HEK293 (cell line): ENCODE data around the gene ETDC.

ENCODE experiments used
- CTCF ChIA-PET: fragments of 350-600 bp; formaldehyde crosslinking; extraction: SDS; loops from one replicate; lab custom pipeline; 2021; ENCODE audit warnings: antibody characterized with exemption; lab: Yijun Ruan, JAX
- POLR2A ChIA-PET: fragments of 300-600 bp; formaldehyde crosslinking; extraction: SDS; loops from one replicate; lab custom pipeline; 2020; ENCODE audit warnings: antibody characterized with exemption, inconsistent platforms; lab: Yijun Ruan, JAX
- H3K27ac ChIP-seq: fragments of 200-500 bp; sonication (Bioruptor generic); 2 replicates; pipeline ENCODE4 v1.5.1; 2014; ENCODE audit warnings: low read depth, low read length, control low read depth, inconsistent platforms; ENCODE audit errors: extremely low read depth
- H3K36me3 ChIP-seq, 2 experiments: fragments of 200-500 bp in 1 of 2; sonication (Bioruptor generic) in 1 of 2; 1 replicate in 1 of 2; 2 replicates in 1 of 2; pipeline ENCODE4 v1.5.1; 2014 to 2017; ENCODE audit warnings: inconsistent platforms in 2 of 2, low read length in 2 of 2; ENCODE audit not compliant: control insufficient read depth in 2 of 2, insufficient read depth in 1 of 2
- H3K4me1 ChIP-seq: fragments of 200-500 bp; sonication (Bioruptor generic); 2 replicates; pipeline ENCODE4 v1.5.1; 2014; ENCODE audit warnings: mild to moderate bottlenecking, low read length, inconsistent platforms; ENCODE audit not compliant: control insufficient read depth, insufficient read depth
- H3K4me3 ChIP-seq: 2 replicates; pipeline ENCODE4 v1.5.1; 2011; ENCODE audit warnings: low read depth, mild to moderate bottlenecking, control low read depth, low read length, moderate library complexity
- H3K9me3 ChIP-seq: fragments of 200-500 bp; sonication (Bioruptor generic); 2 replicates; pipeline ENCODE4 v1.5.1; 2014; ENCODE audit warnings: low read depth, low read length, inconsistent platforms; ENCODE audit not compliant: control insufficient read depth, insufficient read depth
- KLF1 ChIP-seq: fragments of 450-650 bp; formaldehyde crosslinking; IDR thresholded peaks from 2 replicates; pipeline ENCODE4 v1.5.1; 2016; ENCODE audit warnings: missing biosample characterization, missing genetic modification characterization
- KLF8 ChIP-seq: fragments of 450-650 bp; formaldehyde crosslinking; IDR thresholded peaks from 2 replicates; pipeline ENCODE4 v1.5.1; 2016; ENCODE audit warnings: missing biosample characterization, missing genetic modification characterization
- MEIS1 ChIP-seq: sonication (generic); formaldehyde crosslinking; IDR thresholded peaks from 2 replicates; pipeline ENCODE4 v1.8.1; 2022; ENCODE audit warnings: missing genetic modification reagents, mild to moderate bottlenecking, borderline replicate concordance
- PRDM1 ChIP-seq: fragments of 450-650 bp; formaldehyde crosslinking; IDR thresholded peaks from 2 replicates; pipeline ENCODE4; 2016; ENCODE audit warnings: missing biosample characterization, missing genetic modification characterization
- PRDM6 ChIP-seq: fragments of 450-650 bp; formaldehyde crosslinking; IDR thresholded peaks from 2 replicates; pipeline ENCODE4 v1.5.1; 2017; ENCODE audit warnings: missing biosample characterization, missing genetic modification characterization
- SCRT2 ChIP-seq: fragments of 450-650 bp; formaldehyde crosslinking; IDR thresholded peaks from 2 replicates; pipeline ENCODE4 v1.5.1; 2016; ENCODE audit warnings: missing biosample characterization, missing genetic modification characterization
- YY2 ChIP-seq: fragments of 450-650 bp; formaldehyde crosslinking; IDR thresholded peaks from 2 replicates; pipeline ENCODE4 v1.5.1; 2016; ENCODE audit warnings: missing biosample characterization, missing genetic modification characterization
- ZBTB1 ChIP-seq: fragments of 450-650 bp; formaldehyde crosslinking; IDR thresholded peaks from 2 replicates; pipeline ENCODE4 v1.5.1; 2016; ENCODE audit warnings: missing biosample characterization, missing genetic modification characterization
- ZBTB17 ChIP-seq: fragments of 450-650 bp; formaldehyde crosslinking; IDR thresholded peaks from 2 replicates; pipeline ENCODE4 v1.5.1; 2016; ENCODE audit warnings: missing biosample characterization, missing genetic modification characterization
- ZBTB49 ChIP-seq: fragments of 450-650 bp; formaldehyde crosslinking; IDR thresholded peaks from 2 replicates; pipeline ENCODE4 v1.5.1; 2016; ENCODE audit warnings: missing biosample characterization, missing genetic modification characterization, low read depth
- ZBTB7A ChIP-seq: fragments of 450-650 bp; formaldehyde crosslinking; IDR thresholded peaks from 2 replicates; pipeline ENCODE4 v1.5.1; 2016; ENCODE audit warnings: low read depth, missing biosample characterization, missing genetic modification characterization
- ZNF10 ChIP-seq: fragments of 450-650 bp; formaldehyde crosslinking; IDR thresholded peaks from 2 replicates; pipeline ENCODE4 v1.5.1; 2017; ENCODE audit warnings: missing biosample characterization, missing genetic modification characterization
- ZNF121 ChIP-seq: fragments of 450-650 bp; formaldehyde crosslinking; IDR thresholded peaks from 2 replicates; pipeline ENCODE4 v1.5.1; 2016; ENCODE audit warnings: missing biosample characterization, missing genetic modification characterization
- ZNF274 ChIP-seq, 2 experiments: fragments of 200-500 bp in 1 of 2; fragments of 450-650 bp in 1 of 2; sonication (Bioruptor generic) in 1 of 2; formaldehyde crosslinking in 1 of 2; IDR thresholded peaks; 2 replicates each; pipeline versions ENCODE4 v1.5.1 to v1.6.1; 2014 to 2016; ENCODE audit warnings: borderline replicate concordance in 1 of 2, inconsistent platforms in 1 of 2, low read length in 1 of 2, missing biosample characterization in 1 of 2, missing genetic modification characterization in 1 of 2
- ZNF280C ChIP-seq: fragments of 450-650 bp; formaldehyde crosslinking; IDR thresholded peaks from 2 replicates; pipeline ENCODE4 v1.5.1; 2016; ENCODE audit warnings: missing biosample characterization, missing genetic modification characterization
- ZNF311 ChIP-seq: fragments of 450-650 bp; formaldehyde crosslinking; IDR thresholded peaks from 2 replicates; pipeline ENCODE4 v1.5.1; 2017; ENCODE audit warnings: missing biosample characterization, missing genetic modification characterization, borderline replicate concordance
- ZNF473 ChIP-seq: fragments of 450-650 bp; formaldehyde crosslinking; IDR thresholded peaks from 2 replicates; pipeline ENCODE4 v1.5.1; 2017; ENCODE audit warnings: missing biosample characterization, missing genetic modification characterization
- ZNF544 ChIP-seq: fragments of 450-650 bp; formaldehyde crosslinking; IDR thresholded peaks from 2 replicates; pipeline ENCODE4 v1.5.0; 2017; ENCODE audit warnings: missing biosample characterization, missing genetic modification characterization
- ZNF585B ChIP-seq: fragments of 450-650 bp; formaldehyde crosslinking; IDR thresholded peaks from 2 replicates; pipeline ENCODE4 v1.5.1; 2016; ENCODE audit warnings: missing biosample characterization, missing genetic modification characterization
- ZNF624 ChIP-seq: fragments of 450-650 bp; formaldehyde crosslinking; IDR thresholded peaks from 2 replicates; pipeline ENCODE4 v1.5.1; 2017; ENCODE audit warnings: missing biosample characterization, missing genetic modification characterization
- ZNF629 ChIP-seq: fragments of 450-650 bp; formaldehyde crosslinking; IDR thresholded peaks from 2 replicates; pipeline ENCODE4 v1.5.1; 2017; ENCODE audit warnings: missing biosample characterization, missing genetic modification characterization
- ZNF843 ChIP-seq: fragments of 450-650 bp; formaldehyde crosslinking; IDR thresholded peaks from 2 replicates; pipeline ENCODE4 v1.5.1; 2016; ENCODE audit warnings: missing biosample characterization, missing genetic modification characterization
- ZSCAN5A ChIP-seq: fragments of 450-650 bp; formaldehyde crosslinking; IDR thresholded peaks from 2 replicates; pipeline ENCODE4 v1.5.1; 2016; ENCODE audit warnings: missing biosample characterization, missing genetic modification characterization

ETDC gene

GRCh38 chrX:135345107-135345589, 35.9 kb downstream of the ETDC start (continued):
- TF ChIP-seq ZBTB7A (tag by site-specific recombination): no peak

- POLR2A ChIA-PET: no interaction called here
- Histone ChIP-seq H3K4me1 (peaks cover 5% of the 10 kb centered on the region; the same call in 1 of the 2 replicates), H3K36me3 (peaks cover 19 to 42% of the 10 kb centered on the region in 2 experiments), H3K4me3 (no peak overlapping the region), H3K9me3 (no peaks in the 10 kb centered on the region), H3K27ac (no peak overlapping the region)
- CTCF ChIA-PET: interaction anchor here (0.6 to 0.7 kb wide), 2 partner anchors 161 to 950 kb away, joined by 3 to 4 read pairs; no protein-coding TSS in a partner anchor
- TF ChIP-seq ZNF121 (tag by site-specific recombination) (no peak), ZNF843 (no peak), ZBTB49 (tag by site-specific recombination) (no peak), KLF1 (tag by site-specific recombination) (no peak), ZNF274 (IDR thresholded peaks at IDR 0.05; ENCODE audit: low read length) (no peak), ZNF274 (tag by site-specific recombination; IDR thresholded peaks at IDR 0.05; ENCODE audit: borderline replicate concordance) (no peak), ZNF629 (tag by site-specific recombination) (no peak), ZNF311 (no peak), ZNF624 (tag by site-specific recombination) (no peak), MEIS1 (CRISPR knock-in tag) (no peak), ZNF10 (tag by site-specific recombination) (no peak), ZBTB17 (tag by site-specific recombination) (no peak), SCRT2 (no peak)
These were observed 37.7 kb downstream of the ETDC start for GRCh38 chrX:135346975-135347374.

GRCh38 chrX:135347381-135348016, 38.2 kb downstream of the ETDC start:
- Histone ChIP-seq H3K36me3 (peaks cover 23 to 45% of the 10 kb centered on the region in 2 experiments), H3K4me3 (no peak overlapping the region), H3K27ac (no peak overlapping the region), H3K4me1 (peaks cover 5% of the 10 kb centered on the region; the same call in 1 of the 2 replicates), H3K9me3 (no peaks in the 10 kb centered on the region)
- CTCF ChIA-PET: no interaction called here
- POLR2A ChIA-PET: no interaction called here
- TF ChIP-seq YY2 (no peak), ZNF544 (no peak), ZNF585B (tag by site-specific recombination) (no peak), ZNF473 (tag by site-specific recombination) (no peak), ZBTB17 (tag by site-specific recombination) (no peak), ZNF280C (tag by site-specific recombination) (no peak), ZSCAN5A (tag by site-specific recombination) (no peak), ZBTB1 (tag by site-specific recombination) (no peak), ZBTB49 (tag by site-specific recombination) (no peak), PRDM1 (no peak), KLF8 (tag by site-specific recombination) (no peak), PRDM6 (tag by site-specific recombination) (no peak)
- TF ChIP-seq, all 188 proteins: peak for 0
